ENCODE results near the gene GRM1.

Gene GRM1

DNA sequence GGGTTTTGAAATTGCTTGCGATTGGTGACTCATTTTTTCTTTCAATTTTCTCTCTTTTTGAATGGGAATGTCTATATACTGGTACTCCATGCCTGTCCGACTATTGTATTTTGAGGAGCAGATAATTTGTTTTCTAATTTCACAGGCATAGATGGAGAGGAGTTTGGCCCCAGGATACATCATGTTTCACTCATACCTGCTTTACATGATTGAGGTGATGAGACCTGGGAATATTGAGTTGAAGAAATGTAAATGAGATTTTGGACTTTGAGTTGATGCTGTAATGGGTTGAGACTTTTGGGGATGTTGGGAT lies 261.7 kb downstream of the GRM1 start:
- Histone ChIP-seq H3K79me2 (ENCODE audit: control insufficient read depth, insufficient read depth, low read length, poor library complexity) (no peaks in the 10 kb centered on the region), H2AFZ (ENCODE audit: insufficient read depth, low read length, poor library complexity) (no peak overlapping the region), H3K4me2 (ENCODE audit: low read length) (no peak overlapping the region), H3K9ac (ENCODE audit: low read length) (no peak overlapping the region), H2BK5ac (ENCODE audit: low read depth, low read length, poor library complexity) (no peak overlapping the region), H3K23ac (ENCODE audit: low read length) (no peak overlapping the region), H3K4ac (ENCODE audit: low read depth, low read length) (no peak overlapping the region), H4K91ac (ENCODE audit: low read depth, low read length) (no peak overlapping the region), H2BK12ac (ENCODE audit: low read length) (no peak overlapping the region), H2BK120ac (ENCODE audit: insufficient read depth, low read length, poor library complexity) (no peak overlapping the region), H3K4me3 (ENCODE audit: low read depth, low read length) (no peak overlapping the region), H3K36me3 (ENCODE audit: control insufficient read depth in 1 of 2, insufficient read depth in 2 of 2, low read length in 2 of 2) (no peaks in the 10 kb centered on the region), H3K27ac (ENCODE audit: low read depth, low read length) (no peak overlapping the region), H3K9me3 (ENCODE audit: insufficient read depth, low read depth, low read length) (no peaks in the 10 kb centered on the region), H2AK5ac (ENCODE audit: low read length) (no peak overlapping the region), H3K79me1 (ENCODE audit: low read length) (no peaks in the 10 kb centered on the region), H4K12ac (ENCODE audit: low read depth, low read length) (no peak overlapping the region), H4K8ac (ENCODE audit: low read depth, low read length) (no peak overlapping the region), H3K4me1 (ENCODE audit: control insufficient read depth in 1 of 2, insufficient read depth in 2 of 2, low read length in 2 of 2) (no peaks in the 10 kb centered on the region), H3K14ac (ENCODE audit: low read length) (no peak overlapping the region), H3K27me3 (ENCODE audit: insufficient read depth, low read length) (no peaks in the 10 kb centered on the region), H3K18ac (ENCODE audit: low read length) (no peak overlapping the region)
- DNase-seq: no peak
- no CpG with 5 or more reads among the region's 2 CpGs for WGBS (ENCODE audit: extremely low coverage, insufficient coverage, insufficient read length)

- Histone ChIP-seq H3K4me1 (ENCODE audit: control insufficient read depth in 1 of 2, insufficient read depth in 2 of 2, low read length in 2 of 2) (no peaks in the 10 kb centered on the region), H3K4me2 (ENCODE audit: low read length) (no peak overlapping the region), H2AK5ac (ENCODE audit: low read length) (no peak overlapping the region), H4K91ac (ENCODE audit: low read depth, low read length) (no peak overlapping the region), H3K14ac (ENCODE audit: low read length) (no peak overlapping the region), H2BK5ac (ENCODE audit: low read depth, low read length, poor library complexity) (no peak overlapping the region), H3K9me3 (ENCODE audit: insufficient read depth, low read depth, low read length) (no peaks in the 10 kb centered on the region), H3K79me1 (ENCODE audit: low read length) (no peaks in the 10 kb centered on the region), H4K8ac (ENCODE audit: low read depth, low read length) (no peak overlapping the region), H3K79me2 (ENCODE audit: control insufficient read depth, insufficient read depth, low read length, poor library complexity) (no peaks in the 10 kb centered on the region), H3K27ac (ENCODE audit: low read depth, low read length) (no peak overlapping the region), H3K18ac (ENCODE audit: low read length) (no peak overlapping the region), H2BK12ac (ENCODE audit: low read length) (no peak overlapping the region), H4K12ac (ENCODE audit: low read depth, low read length) (no peak overlapping the region), H3K9ac (ENCODE audit: low read length) (no peak overlapping the region), H3K4me3 (ENCODE audit: low read depth, low read length) (no peak overlapping the region), H3K4ac (ENCODE audit: low read depth, low read length) (no peak overlapping the region), H3K23ac (ENCODE audit: low read length) (no peak overlapping the region), H3K27me3 (ENCODE audit: insufficient read depth, low read length) (no peaks in the 10 kb centered on the region), H3K36me3 (ENCODE audit: control insufficient read depth in 1 of 2, insufficient read depth in 2 of 2, low read length in 2 of 2) (no peaks in the 10 kb centered on the region), H2AFZ (ENCODE audit: insufficient read depth, low read length, poor library complexity) (no peak overlapping the region), H2BK120ac (ENCODE audit: insufficient read depth, low read length, poor library complexity) (no peak overlapping the region)
- DNase-seq: no peak
- no CpG with 5 or more reads among the region's 1 CpG for WGBS (ENCODE audit: extremely low coverage, insufficient coverage, insufficient read length)
Measured at GRCh38 chr6:146292506-146292905, 263.6 kb downstream of the GRM1 start.

- Histone ChIP-seq H4K91ac (ENCODE audit: low read depth, low read length) (no peak overlapping the region), H3K36me3 (ENCODE audit: control insufficient read depth in 1 of 2, insufficient read depth in 2 of 2, low read length in 2 of 2) (no peaks in the 10 kb centered on the region), H3K18ac (ENCODE audit: low read length) (no peak overlapping the region), H3K79me1 (ENCODE audit: low read length) (no peaks in the 10 kb centered on the region), H2AFZ (ENCODE audit: insufficient read depth, low read length, poor library complexity) (no peak overlapping the region), H3K4me3 (ENCODE audit: low read depth, low read length) (no peak overlapping the region), H2AK5ac (ENCODE audit: low read length) (no peak overlapping the region), H3K9me3 (ENCODE audit: insufficient read depth, low read depth, low read length) (no peaks in the 10 kb centered on the region), H3K4ac (ENCODE audit: low read depth, low read length) (no peak overlapping the region), H2BK12ac (ENCODE audit: low read length) (no peak overlapping the region), H3K79me2 (ENCODE audit: control insufficient read depth, insufficient read depth, low read length, poor library complexity) (no peaks in the 10 kb centered on the region), H4K12ac (ENCODE audit: low read depth, low read length) (no peak overlapping the region), H3K27me3 (ENCODE audit: insufficient read depth, low read length) (no peaks in the 10 kb centered on the region), H4K8ac (ENCODE audit: low read depth, low read length) (no peak overlapping the region), H3K9ac (ENCODE audit: low read length) (no peak overlapping the region), H3K14ac (ENCODE audit: low read length) (no peak overlapping the region), H2BK120ac (ENCODE audit: insufficient read depth, low read length, poor library complexity) (no peak overlapping the region), H3K4me1 (ENCODE audit: control insufficient read depth in 1 of 2, insufficient read depth in 2 of 2, low read length in 2 of 2) (no peaks in the 10 kb centered on the region), H2BK5ac (ENCODE audit: low read depth, low read length, poor library complexity) (no peak overlapping the region), H3K4me2 (ENCODE audit: low read length) (no peak overlapping the region), H3K23ac (ENCODE audit: low read length) (no peak overlapping the region), H3K27ac (ENCODE audit: low read depth, low read length) (no peak overlapping the region)
- DNase-seq: no peak
- WGBS (ENCODE audit: extremely low coverage, insufficient coverage, insufficient read length): no CpG with 5 or more reads among the region's 4 CpGs
Measured at GRCh38 chr6:146295695-146296094, 266.8 kb downstream of the GRM1 start.

GRCh38 chr6:146297815-146298214 lies 269.0 kb downstream of the GRM1 start:
- no peak overlapping the region for H2AFZ ChIP-seq (ENCODE audit: insufficient read depth, low read length, poor library complexity)
- H3K23ac ChIP-seq (ENCODE audit: low read length): no peak overlapping the region
- H3K9me3 ChIP-seq (ENCODE audit: insufficient read depth, low read depth, low read length): no peaks in the 10 kb centered on the region
- DNase-seq: no peak
- H4K91ac ChIP-seq (ENCODE audit: low read depth, low read length): no peak overlapping the region
- H4K12ac ChIP-seq (ENCODE audit: low read depth, low read length): no peak overlapping the region
- H3K27me3 ChIP-seq (ENCODE audit: insufficient read depth, low read length): no peaks in the 10 kb centered on the region
- H3K9ac ChIP-seq (ENCODE audit: low read length): no peak overlapping the region
- no peak overlapping the region for H2BK5ac ChIP-seq (ENCODE audit: low read depth, low read length, poor library complexity)
- no peaks in the 10 kb centered on the region for H3K4me1 ChIP-seq (ENCODE audit: control insufficient read depth in 1 of 2, insufficient read depth in 2 of 2, low read length in 2 of 2)
- no peak overlapping the region for H2BK12ac ChIP-seq (ENCODE audit: low read length)
- no peak overlapping the region for H2AK5ac ChIP-seq (ENCODE audit: low read length)
- no peaks in the 10 kb centered on the region for H3K36me3 ChIP-seq (ENCODE audit: control insufficient read depth in 1 of 2, insufficient read depth in 2 of 2, low read length in 2 of 2)
- H3K4me3 ChIP-seq (ENCODE audit: low read depth, low read length): no peak overlapping the region
- H3K14ac ChIP-seq (ENCODE audit: low read length): no peak overlapping the region
- no peak overlapping the region for H3K27ac ChIP-seq (ENCODE audit: low read depth, low read length)
- no peak overlapping the region for H2BK120ac ChIP-seq (ENCODE audit: insufficient read depth, low read length, poor library complexity)
- no peak overlapping the region for H3K4ac ChIP-seq (ENCODE audit: low read depth, low read length)
- no peak overlapping the region for H3K18ac ChIP-seq (ENCODE audit: low read length)
- H3K79me2 ChIP-seq (ENCODE audit: control insufficient read depth, insufficient read depth, low read length, poor library complexity): no peaks in the 10 kb centered on the region
- no peak overlapping the region for H4K8ac ChIP-seq (ENCODE audit: low read depth, low read length)
- no peaks in the 10 kb centered on the region for H3K79me1 ChIP-seq (ENCODE audit: low read length)
- H3K4me2 ChIP-seq (ENCODE audit: low read length): no peak overlapping the region

- no peak overlapping the region for H3K18ac ChIP-seq (ENCODE audit: low read length)
- no peaks in the 10 kb centered on the region for H3K79me1 ChIP-seq (ENCODE audit: low read length)
- H3K9ac ChIP-seq (ENCODE audit: low read length): no peak overlapping the region
- no peaks in the 10 kb centered on the region for H3K27me3 ChIP-seq (ENCODE audit: insufficient read depth, low read length)
- no peak overlapping the region for H3K14ac ChIP-seq (ENCODE audit: low read length)
- H3K4me1 ChIP-seq (ENCODE audit: control insufficient read depth in 1 of 2, insufficient read depth in 2 of 2, low read length in 2 of 2): no peaks in the 10 kb centered on the region
- no peak overlapping the region for H2AFZ ChIP-seq (ENCODE audit: insufficient read depth, low read length, poor library complexity)
- H4K8ac ChIP-seq (ENCODE audit: low read depth, low read length): no peak overlapping the region
- no peak overlapping the region for H4K91ac ChIP-seq (ENCODE audit: low read depth, low read length)
- no peak overlapping the region for H3K4me2 ChIP-seq (ENCODE audit: low read length)
- no peak overlapping the region for H2BK5ac ChIP-seq (ENCODE audit: low read depth, low read length, poor library complexity)
- no peak overlapping the region for H2BK120ac ChIP-seq (ENCODE audit: insufficient read depth, low read length, poor library complexity)
- H2AK5ac ChIP-seq (ENCODE audit: low read length): no peak overlapping the region
- H4K12ac ChIP-seq (ENCODE audit: low read depth, low read length): no peak overlapping the region
- no peak for DNase-seq
- no peak overlapping the region for H3K4ac ChIP-seq (ENCODE audit: low read depth, low read length)
- no peak overlapping the region for H3K4me3 ChIP-seq (ENCODE audit: low read depth, low read length)
- no peaks in the 10 kb centered on the region for H3K36me3 ChIP-seq (ENCODE audit: control insufficient read depth in 1 of 2, insufficient read depth in 2 of 2, low read length in 2 of 2)
- no peaks in the 10 kb centered on the region for H3K9me3 ChIP-seq (ENCODE audit: insufficient read depth, low read depth, low read length)
- no peaks in the 10 kb centered on the region for H3K79me2 ChIP-seq (ENCODE audit: control insufficient read depth, insufficient read depth, low read length, poor library complexity)
- no peak overlapping the region for H2BK12ac ChIP-seq (ENCODE audit: low read length)
- no CpG with 5 or more reads among the region's 3 CpGs for WGBS (ENCODE audit: extremely low coverage, insufficient coverage, insufficient read length)
- H3K23ac ChIP-seq (ENCODE audit: low read length): no peak overlapping the region
- H3K27ac ChIP-seq (ENCODE audit: low read depth, low read length): no peak overlapping the region
Measured at GRCh38 chr6:146300521-146300920, 271.7 kb downstream of the GRM1 start.
